ENCODE data around the gene CD276.

Gene CD276

DNA sequence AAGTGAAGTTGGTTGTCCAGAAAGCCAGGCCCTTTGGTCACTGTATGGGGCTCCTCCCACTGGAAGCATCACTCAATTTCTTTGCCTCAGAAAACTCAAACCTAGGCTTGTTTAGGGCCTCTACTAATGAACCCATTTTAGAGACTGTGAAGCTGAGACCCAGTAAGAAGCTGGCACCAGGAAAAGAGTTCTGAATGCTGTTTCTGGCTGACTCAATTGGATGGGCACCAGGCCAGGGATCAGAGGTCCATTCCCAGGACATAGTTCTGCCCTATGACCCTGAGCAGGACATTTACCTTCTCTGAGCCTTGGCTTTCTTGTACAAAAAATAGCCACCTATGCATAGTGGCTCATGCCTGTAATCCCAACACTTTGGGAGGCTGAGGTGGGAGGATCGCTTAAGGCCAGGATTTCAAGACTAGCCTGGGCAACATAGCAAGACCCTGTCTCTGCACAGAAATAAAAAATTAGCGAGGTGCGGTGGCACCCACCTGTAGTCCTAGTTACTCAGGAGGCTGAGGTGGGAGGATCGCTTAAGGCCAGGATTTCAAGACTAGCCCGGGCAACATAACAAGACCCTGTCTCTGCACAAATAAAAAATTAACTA lies 30.6 kb downstream of the CD276 start:
- TF ChIP-seq, protein P1, sequence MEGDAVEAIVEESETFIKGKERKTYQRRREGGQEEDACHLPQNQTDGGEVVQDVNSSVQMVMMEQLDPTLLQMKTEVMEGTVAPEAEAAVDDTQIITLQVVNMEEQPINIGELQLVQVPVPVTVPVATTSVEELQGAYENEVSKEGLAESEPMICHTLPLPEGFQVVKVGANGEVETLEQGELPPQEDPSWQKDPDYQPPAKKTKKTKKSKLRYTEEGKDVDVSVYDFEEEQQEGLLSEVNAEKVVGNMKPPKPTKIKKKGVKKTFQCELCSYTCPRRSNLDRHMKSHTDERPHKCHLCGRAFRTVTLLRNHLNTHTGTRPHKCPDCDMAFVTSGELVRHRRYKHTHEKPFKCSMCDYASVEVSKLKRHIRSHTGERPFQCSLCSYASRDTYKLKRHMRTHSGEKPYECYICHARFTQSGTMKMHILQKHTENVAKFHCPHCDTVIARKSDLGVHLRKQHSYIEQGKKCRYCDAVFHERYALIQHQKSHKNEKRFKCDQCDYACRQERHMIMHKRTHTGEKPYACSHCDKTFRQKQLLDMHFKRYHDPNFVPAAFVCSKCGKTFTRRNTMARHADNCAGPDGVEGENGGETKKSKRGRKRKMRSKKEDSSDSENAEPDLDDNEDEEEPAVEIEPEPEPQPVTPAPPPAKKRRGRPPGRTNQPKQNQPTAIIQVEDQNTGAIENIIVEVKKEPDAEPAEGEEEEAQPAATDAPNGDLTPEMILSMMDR (IDR thresholded peaks at IDR 0.05; ENCODE audit: extremely low read depth, insufficient read depth, missing control alignments) = no peak
- in situ Hi-C loops (cut with MboI; ENCODE audit: low pct_unique_long_range_greater_than_20kb, low sequenced_read_pairs, unreplicated experiment) = no loop called here
- DNase-seq (ENCODE audit: low spot score) = no peak

DNA sequence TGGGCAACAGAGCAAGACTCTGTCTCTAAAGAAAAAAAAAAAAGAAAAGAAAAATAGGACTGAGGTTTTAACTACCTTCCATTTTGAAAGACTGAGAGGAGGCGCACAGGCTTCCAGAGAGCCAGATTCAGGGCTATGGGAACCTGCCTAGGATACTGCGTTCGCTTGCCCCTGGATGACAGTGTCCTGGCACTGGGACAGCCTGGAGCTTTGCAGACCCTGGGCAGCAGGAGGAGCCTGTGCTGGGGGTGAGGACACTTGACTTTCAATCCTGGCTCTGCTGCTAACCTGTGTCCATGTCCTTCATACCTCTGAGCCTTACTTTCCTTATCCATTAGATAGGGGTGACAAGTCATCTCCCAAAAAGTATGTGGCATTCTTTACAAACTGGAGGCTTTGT lies 31.2 kb downstream of the CD276 start:
- TF ChIP-seq, protein P1 (IDR thresholded peaks at IDR 0.05; ENCODE audit: extremely low read depth, insufficient read depth, missing control alignments) = no peak
- no peak for DNase-seq (ENCODE audit: low spot score)
- in situ Hi-C loops (cut with MboI; ENCODE audit: low pct_unique_long_range_greater_than_20kb, low sequenced_read_pairs, unreplicated experiment) = no loop called here

DNA sequence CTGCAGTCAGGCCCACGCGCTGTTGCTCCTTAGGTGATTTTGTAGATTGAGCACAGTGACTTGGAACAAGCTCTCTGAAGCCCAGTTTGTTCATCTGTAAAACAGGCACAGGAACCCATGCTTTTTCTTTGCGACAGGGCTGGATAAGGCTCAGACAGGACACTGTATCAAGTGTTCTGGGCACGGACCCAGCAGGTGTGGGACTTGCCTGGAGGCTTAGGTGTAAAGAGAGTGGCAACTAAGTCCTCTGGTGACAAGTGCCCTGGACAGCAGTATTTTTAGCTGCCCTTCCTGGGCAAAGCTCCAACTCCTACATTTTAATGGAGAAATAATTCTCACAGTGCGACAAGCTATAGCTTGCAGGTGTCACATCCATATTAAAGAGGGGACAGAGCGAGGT lies 32.2 kb downstream of the CD276 start:
- no peak for DNase-seq (ENCODE audit: low spot score)
- in situ Hi-C loops (cut with MboI; ENCODE audit: low pct_unique_long_range_greater_than_20kb, low sequenced_read_pairs, unreplicated experiment) = no loop called here
- TF ChIP-seq, protein P1 (IDR thresholded peaks at IDR 0.05; ENCODE audit: extremely low read depth, insufficient read depth, missing control alignments) = no peak

DNA sequence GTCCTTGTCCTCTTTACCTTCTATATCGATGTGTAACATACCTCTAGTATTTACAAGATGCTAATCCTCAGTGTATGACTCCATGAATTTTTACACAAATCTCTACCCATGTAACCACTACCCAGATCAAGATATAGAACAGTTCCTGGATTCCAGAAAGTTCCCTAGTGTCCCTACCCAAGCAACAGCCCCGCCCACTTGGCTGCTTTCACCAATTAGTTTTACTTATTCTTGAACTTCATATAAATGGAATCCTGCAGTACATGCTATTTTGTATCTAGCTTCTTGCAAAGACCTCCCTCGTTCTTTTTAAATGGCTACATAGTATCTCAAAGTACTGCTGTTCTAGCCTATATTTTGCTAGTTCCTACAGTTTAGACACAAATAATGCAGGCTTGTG lies 33.0 kb downstream of the CD276 start:
- in situ Hi-C loops (cut with MboI; ENCODE audit: low pct_unique_long_range_greater_than_20kb, low sequenced_read_pairs, unreplicated experiment) = no loop called here
- no peak for DNase-seq (ENCODE audit: low spot score)
- TF ChIP-seq, protein P1 (IDR thresholded peaks at IDR 0.05; ENCODE audit: extremely low read depth, insufficient read depth, missing control alignments) = no peak

DNA sequence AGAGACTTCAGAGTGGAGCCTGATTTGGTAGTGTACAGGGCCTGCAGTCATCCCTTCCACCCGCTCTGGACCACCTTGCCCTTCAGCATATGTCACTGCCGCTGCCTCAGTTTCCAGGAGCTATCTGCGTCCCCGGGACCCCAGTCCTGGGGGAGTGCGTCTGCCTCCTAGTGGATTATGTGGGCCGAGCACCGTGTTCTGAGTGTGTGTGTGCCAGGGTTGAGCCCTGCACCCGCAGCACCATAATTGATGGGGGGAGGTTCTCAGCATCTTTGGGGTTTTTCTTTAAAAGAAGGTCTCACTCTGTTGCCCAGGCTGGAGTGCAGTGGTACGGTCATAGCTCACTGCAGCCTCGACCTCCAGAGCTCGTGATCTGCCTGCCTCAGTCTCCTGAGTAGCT lies 33.6 kb downstream of the CD276 start:
- TF ChIP-seq, protein P1 (IDR thresholded peaks at IDR 0.05; ENCODE audit: extremely low read depth, insufficient read depth, missing control alignments) = peak; percentile 24
- in situ Hi-C loops (cut with MboI; ENCODE audit: low pct_unique_long_range_greater_than_20kb, low sequenced_read_pairs, unreplicated experiment) = no loop called here
- DNase-seq (ENCODE audit: low spot score) = no peak

DNA sequence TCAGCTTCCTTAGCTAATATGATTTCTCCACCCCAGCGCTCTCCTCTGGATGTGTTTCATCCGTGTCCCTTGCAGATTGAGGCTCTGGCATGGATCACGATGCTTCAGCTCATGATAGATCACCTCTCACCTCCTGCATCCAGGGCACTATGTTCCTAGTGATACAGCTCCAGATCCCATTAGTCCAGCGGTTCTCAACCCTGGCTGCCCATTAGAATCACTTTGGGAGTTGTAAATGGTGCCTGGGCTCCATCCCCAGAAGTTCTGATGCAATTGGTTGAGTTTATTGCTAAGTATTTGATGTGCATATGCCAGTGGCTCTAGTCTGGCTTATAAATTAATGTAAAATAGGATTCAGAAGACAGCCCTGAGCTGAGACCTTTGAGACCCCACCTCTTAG lies 34.5 kb downstream of the CD276 start:
- TF ChIP-seq, protein P1 (IDR thresholded peaks at IDR 0.05; ENCODE audit: extremely low read depth, insufficient read depth, missing control alignments) = no peak
- in situ Hi-C loops (cut with MboI; ENCODE audit: low pct_unique_long_range_greater_than_20kb, low sequenced_read_pairs, unreplicated experiment) = no loop called here
- DNase-seq (ENCODE audit: low spot score) = no peak

DNA sequence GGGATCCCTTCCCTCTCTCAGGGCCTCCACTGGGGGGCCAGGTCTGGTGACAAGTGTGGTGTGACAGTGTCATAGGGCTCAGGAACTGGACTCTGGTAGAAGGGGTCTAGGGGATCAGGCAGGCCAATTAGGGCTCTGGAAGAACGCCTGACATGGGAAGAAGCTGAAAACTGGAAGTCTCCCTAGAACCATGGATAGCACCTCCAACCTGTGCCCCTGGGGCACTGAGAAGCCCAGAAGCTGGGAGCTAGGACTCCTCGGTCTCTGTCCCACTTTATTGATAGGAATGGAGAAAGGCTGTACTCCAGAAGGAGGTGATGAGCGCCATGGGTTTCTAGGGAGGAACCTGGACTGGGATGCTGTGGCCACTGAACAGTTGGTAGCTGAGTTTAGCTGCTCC lies 38.2 kb downstream of the CD276 start:
- in situ Hi-C loops (cut with MboI; ENCODE audit: low pct_unique_long_range_greater_than_20kb, low sequenced_read_pairs, unreplicated experiment) = no loop called here
- no peak for DNase-seq (ENCODE audit: low spot score)
- TF ChIP-seq, protein P1 (IDR thresholded peaks at IDR 0.05; ENCODE audit: extremely low read depth, insufficient read depth, missing control alignments) = no peak

All from GM13977 (cell line).